Muscle of arm (tissue), 14 donors: ENCODE measurements around the gene LYSMD4. TPM values are rescaled to one million over a fixed set of nuclear protein-coding genes. Genes with fewer than 3 reads are reported as not detected.
A peak's percentile ranks its signal among the peaks of the same experiment; 100 is the strongest.
"Not testable (repeated sequence)": the region's sequence is repeated elsewhere in the genome, so short reads cannot be mapped to it uniquely, and the experiment has no call there.

ENCODE experiments used
- DNase-seq: peaks from one replicate; pipeline ENCODE4 v3.0.0-alpha.2; 2013
- long read RNA-seq, 11 donors: transcript quantifications; one replicate each; lab custom pipeline, GENCODE V29; 2026
- polyA plus RNA-seq, 12 donors: library from polyadenylated mRNA; unstranded; fragments of 120-200 nt; gene quantifications; one replicate each; pipeline ENCODE4 v1.2.1, GENCODE V29; 2013; ENCODE audit not compliant: insufficient read length in 12 of 12

Gene LYSMD4
- 10 to 100 TPM in 5 of 12 donors, 1 to 10 TPM in 6, not detected in 1; 6.9 to 19.8 (median 9.0) TPM for polyA plus RNA-seq
- long read RNA-seq, donor 1, transcript LYSMD4-203 (1 exons, 2,122 nt) = major isoform, 99 of 99 reads
- long read RNA-seq, donor 1, partial matches to known transcripts = 0 of 99 reads
- long read RNA-seq, donor 1, other reads (novel, unspliced or antisense) = 0 of 99 reads
- long read RNA-seq, donor 2, transcript LYSMD4-203 (1 exons, 2,122 nt) = major isoform, 88 of 89 reads
- long read RNA-seq, donor 2, partial matches to known transcripts = 0 of 89 reads
- long read RNA-seq, donor 2, other reads (novel, unspliced or antisense) = 0 of 89 reads
- long read RNA-seq, donor 3, transcript LYSMD4-203 (1 exons, 2,122 nt) = major isoform, 40 of 40 reads
- long read RNA-seq, donor 3, partial matches to known transcripts = 0 of 40 reads
- long read RNA-seq, donor 3, other reads (novel, unspliced or antisense) = 0 of 40 reads
- long read RNA-seq, donor 4, transcript LYSMD4-203 (1 exons, 2,122 nt) = major isoform, 27 of 27 reads
- long read RNA-seq, donor 4, partial matches to known transcripts = 0 of 27 reads
- long read RNA-seq, donor 4, other reads (novel, unspliced or antisense) = 0 of 27 reads
- long read RNA-seq, donor 5, transcript LYSMD4-203 (1 exons, 2,122 nt) = major isoform, 95 of 96 reads
- long read RNA-seq, donor 5, partial matches to known transcripts = 0 of 96 reads
- long read RNA-seq, donor 5, other reads (novel, unspliced or antisense) = 0 of 96 reads
- long read RNA-seq, donor 6, transcript LYSMD4-203 (1 exons, 2,122 nt) = major isoform, 51 of 51 reads
- long read RNA-seq, donor 6, partial matches to known transcripts = 0 of 51 reads
- long read RNA-seq, donor 6, other reads (novel, unspliced or antisense) = 0 of 51 reads
- long read RNA-seq, donor 7, transcript LYSMD4-203 (1 exons, 2,122 nt) = major isoform, 51 of 52 reads
- long read RNA-seq, donor 7, partial matches to known transcripts = 0 of 52 reads
- long read RNA-seq, donor 7, other reads (novel, unspliced or antisense) = 0 of 52 reads
- long read RNA-seq, donor 8, transcript LYSMD4-203 (1 exons, 2,122 nt) = major isoform, 72 of 73 reads
- long read RNA-seq, donor 8, partial matches to known transcripts = 0 of 73 reads
- long read RNA-seq, donor 8, other reads (novel, unspliced or antisense) = 0 of 73 reads
- long read RNA-seq, donor 9, transcript LYSMD4-203 (1 exons, 2,122 nt) = major isoform, 63 of 66 reads
- long read RNA-seq, donor 9, partial matches to known transcripts = 0 of 66 reads
- long read RNA-seq, donor 9, other reads (novel, unspliced or antisense) = 0 of 66 reads
- long read RNA-seq, donor 10, transcript LYSMD4-203 (1 exons, 2,122 nt) = major isoform, 56 of 56 reads
- long read RNA-seq, donor 10, partial matches to known transcripts = 0 of 56 reads
- long read RNA-seq, donor 10, other reads (novel, unspliced or antisense) = 0 of 56 reads
- long read RNA-seq, donor 11, transcript LYSMD4-203 (1 exons, 2,122 nt) = major isoform, 68 of 70 reads
- long read RNA-seq, donor 11, partial matches to known transcripts = 0 of 70 reads
- long read RNA-seq, donor 11, other reads (novel, unspliced or antisense) = 0 of 70 reads

DNA sequence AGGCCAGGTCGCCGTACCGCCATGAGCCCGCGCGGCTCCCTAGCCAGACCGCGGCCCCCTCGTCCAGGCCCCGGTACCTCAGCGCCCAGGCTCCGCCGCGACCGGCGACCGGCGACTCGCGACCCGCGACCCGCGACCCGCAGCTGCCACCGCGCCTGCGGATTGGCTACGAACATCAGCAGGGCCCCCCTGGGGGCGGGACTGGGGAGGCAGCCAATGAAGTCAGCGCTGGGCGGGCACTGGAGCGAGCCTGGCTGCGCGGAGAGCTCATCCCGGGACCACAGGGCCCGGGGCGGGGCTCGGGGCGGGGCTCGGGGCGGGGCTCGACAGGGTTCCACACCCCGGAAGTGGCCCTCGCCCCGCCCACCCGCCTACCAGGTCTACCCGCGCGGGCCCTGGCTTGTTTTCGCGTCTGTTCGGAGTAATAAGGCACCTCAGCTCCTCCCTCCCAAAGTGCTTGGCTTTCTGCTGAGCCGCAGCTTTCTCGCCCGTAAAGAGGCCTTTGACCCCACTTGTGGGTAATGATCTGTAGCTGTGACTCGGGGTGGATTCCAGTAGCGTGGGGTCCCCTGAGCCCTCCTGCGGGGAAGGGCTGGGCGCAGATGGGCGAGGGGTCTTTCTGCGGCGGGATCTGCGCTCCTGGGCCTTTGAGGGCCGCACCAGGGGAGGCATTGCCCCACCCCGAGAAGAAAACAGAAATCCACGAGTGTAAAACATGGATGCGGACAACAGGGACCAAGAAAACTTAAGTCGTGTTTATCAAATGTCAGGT is at the start of gene LYSMD4:
Gene LYSMD4 (minus strand): TSS at position 170 of the 772 bp plus-strand sequence. CDS start 1,438 bp downstream, outside the sequence.
- DNase-seq = peak; percentile 95

DNA sequence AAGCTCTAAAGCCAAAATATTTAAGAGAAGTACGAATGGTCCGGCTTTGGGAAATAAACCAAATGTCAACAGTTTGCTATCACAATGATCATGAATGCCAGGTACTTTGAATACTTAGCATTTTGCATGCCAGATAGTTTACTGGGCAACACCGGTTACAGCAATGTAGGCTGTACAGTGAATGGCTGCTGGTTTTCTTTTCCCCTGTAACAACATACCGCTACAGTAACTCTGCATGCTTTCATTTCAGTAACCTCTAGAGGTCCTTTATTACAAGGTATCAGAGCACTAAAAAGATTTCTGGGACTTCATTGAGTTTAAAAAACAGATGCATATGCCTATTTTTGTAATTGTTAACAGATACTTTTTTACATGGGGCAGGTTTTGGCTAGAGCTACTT is 48.8 kb upstream of the LYSMD4 start:
- not testable (repeated sequence) for DNase-seq

GRCh38 chr15:99777144-99777543 is 43.9 kb upstream of the LYSMD4 start:
- no peak for DNase-seq

DNA sequence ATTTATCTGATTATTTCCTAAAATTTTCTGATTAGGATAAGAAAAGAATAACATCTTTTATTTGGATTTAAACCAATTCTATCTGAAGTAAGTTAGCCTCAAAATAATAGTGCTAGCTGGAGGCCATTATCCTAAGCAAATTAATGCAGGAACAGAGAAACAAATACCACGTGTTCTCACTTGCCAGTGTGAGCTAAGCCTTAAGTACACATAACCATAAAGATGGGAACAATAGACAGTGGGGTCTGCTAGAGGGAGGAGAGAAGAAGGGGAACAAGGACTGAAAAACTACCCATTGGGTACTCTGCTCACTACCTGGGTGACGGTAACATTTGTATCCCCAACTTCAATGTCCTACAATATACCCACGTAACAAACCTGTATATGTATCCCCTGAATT is 31.3 kb upstream of the LYSMD4 start:
- no peak for DNase-seq

- DNase-seq = no peak
Observed at GRCh38 chr15:99763827-99764226, 30.6 kb upstream of the LYSMD4 start.

DNA sequence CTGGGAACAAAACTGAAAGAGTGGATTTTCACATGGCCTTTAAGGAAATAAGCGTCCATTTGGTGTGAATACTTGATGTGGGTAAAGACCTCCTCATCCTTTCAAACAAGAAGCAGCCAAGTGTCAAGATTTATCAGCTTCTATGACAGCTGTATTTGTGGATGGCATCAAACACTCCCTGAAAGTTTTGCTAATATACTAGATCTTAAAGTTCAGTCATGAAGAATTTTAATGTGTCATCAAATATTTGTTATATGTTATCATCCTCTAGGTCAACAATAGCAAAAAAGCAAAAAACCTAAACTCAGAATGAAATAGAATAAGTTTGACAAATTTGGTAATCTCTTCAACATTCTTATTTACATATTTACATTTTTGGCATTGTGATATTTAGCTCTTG is 29.1 kb upstream of the LYSMD4 start:
- no peak for DNase-seq

GRCh38 chr15:99755692-99756409 is 22.6 kb upstream of the LYSMD4 start:
- DNase-seq = peak; percentile 70

GRCh38 chr15:99753066-99753465 is 19.8 kb upstream of the LYSMD4 start:
- DNase-seq = no peak

DNA sequence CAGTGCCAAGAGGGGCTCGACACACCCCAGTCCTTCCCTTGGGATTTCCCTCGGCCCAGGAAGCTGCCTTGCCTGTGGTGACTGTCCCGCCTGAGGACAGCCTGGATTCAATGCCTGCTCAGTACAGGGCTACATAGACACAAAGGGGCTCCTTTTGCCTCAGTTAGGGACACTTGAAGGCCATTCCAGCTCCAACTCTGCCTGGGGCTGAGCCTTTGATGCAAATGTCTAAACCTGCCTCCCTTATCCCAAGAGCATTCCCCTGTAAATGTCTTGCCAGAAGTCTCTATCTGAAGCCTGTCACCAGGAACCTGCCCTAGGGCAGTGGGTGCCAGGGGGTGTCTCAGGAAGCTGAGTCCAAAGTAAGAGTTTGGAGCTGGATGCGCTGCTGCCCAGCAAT is 19.3 kb upstream of the LYSMD4 start:
- DNase-seq = no peak

DNA sequence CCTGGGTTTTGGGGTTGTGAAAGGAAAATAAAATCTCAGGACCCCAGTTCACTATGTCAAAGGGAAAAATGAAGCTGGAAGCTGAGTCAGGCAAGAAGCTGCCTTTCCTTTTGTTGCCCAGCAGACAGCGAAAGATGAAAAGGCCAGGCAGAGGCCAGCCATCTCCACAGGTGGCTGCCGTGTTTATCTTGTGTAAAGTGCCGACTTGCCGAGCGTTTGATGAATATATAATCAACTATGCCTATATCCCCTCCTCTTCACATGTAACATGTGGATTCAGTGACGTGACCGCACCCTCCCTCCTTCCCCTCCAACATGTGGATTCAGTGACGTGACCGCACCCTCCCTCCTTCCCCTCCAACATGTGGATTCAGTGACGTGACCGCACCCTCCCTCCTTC is 17.1 kb upstream of the LYSMD4 start:
- DNase-seq = not testable (repeated sequence)

- DNase-seq = no peak
Observed at GRCh38 chr15:99749386-99749785, 16.1 kb upstream of the LYSMD4 start.

DNA sequence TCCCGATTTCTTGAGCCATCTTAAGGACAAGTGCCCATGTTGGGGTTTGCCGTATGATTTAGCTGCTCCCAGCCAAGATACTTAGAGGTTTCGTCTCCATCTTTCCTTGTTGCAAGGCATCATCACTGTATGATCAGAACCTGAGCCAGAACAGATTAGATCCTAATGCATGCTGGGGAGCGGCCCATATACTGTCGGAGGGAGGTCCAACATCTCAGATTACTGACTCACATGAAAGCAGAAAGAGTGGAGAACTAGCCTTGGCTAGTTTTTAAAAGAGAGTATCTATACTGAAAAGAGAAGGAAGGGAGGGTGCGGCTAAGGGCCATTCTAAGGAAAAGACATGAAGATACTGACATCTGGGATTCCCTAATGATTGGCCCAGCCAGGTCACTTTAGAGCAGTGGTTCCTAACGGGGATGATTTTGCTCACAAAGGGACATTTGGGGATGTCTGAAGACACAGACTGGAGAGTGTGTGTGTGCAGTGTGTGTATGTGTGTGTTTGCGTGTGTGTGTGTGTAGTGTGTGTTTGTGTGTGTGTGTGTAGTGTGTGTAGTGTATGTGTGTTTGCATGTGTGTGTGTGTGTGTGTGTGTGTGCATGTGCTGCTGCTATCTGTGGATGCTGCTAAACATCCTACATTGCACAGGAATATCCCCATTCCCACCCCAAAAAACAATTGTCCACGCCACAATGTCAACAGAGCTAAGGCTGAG is 12.3 kb upstream of the LYSMD4 start:
- no peak for DNase-seq

- DNase-seq = no peak
Observed at GRCh38 chr15:99744142-99744541, 10.9 kb upstream of the LYSMD4 start.

GRCh38 chr15:99741835-99742234 is 8.6 kb upstream of the LYSMD4 start:
- DNase-seq = no peak

- DNase-seq = no peak
Observed at GRCh38 chr15:99738021-99738847, 5.0 kb upstream of the LYSMD4 start.

DNA sequence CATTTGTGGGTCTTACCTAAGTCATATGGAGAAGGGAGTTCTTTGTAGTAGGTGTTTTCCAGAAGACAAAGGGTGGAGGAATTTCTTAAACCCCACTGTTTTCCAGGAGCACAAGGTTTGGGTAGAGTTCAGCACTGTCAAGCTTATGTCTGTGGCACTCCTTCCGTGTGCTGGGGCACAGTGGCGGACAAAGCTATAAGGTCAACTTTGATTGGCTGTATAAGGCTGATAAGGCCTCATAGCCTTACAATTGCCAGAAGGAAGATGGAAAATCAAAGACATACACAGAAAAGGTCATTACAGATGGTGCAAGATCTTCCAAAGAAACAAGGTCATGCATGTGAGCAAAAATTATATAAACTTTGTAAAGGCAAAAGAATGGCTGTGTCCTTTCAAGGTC is 3.5 kb upstream of the LYSMD4 start:
- no peak for DNase-seq

DNA sequence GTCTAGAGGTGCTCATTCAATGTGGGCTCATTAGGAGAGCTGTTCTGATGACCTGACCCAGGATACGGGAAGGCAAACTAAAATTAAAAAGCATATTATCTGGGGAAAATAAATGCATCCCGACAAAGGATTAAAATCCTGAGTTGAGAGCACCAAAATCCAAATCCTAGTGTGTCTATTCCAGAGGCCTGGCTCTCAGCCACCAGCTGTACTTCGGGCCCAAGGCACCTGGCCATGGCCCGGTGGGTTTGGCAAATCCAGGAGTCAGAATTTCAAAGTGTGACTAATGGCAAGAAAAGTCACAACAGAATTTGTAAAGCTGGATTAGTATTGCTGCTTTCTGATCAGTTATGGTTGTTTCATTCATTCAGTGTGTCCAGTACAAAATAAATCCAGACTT is 2.6 kb upstream of the LYSMD4 start:
- no peak for DNase-seq

- DNase-seq = no peak
Observed at GRCh38 chr15:99734575-99734974, 1.3 kb upstream of the LYSMD4 start.
